Stimulated activated CD4-positive, alpha-beta T cell treated with anti-CD3 and anti-CD28 coated beads, Interleukin-4, amount 100 ng/mL, for 24 hours (primary cell): ENCODE measurements around the gene USP7.
"Not testable (repeated sequence)": the region's sequence is repeated elsewhere in the genome, so short reads cannot be mapped to it uniquely, and the experiment has no call there.

Experiments
- DNase-seq: peaks from one replicate; pipeline ENCODE4 v3.0.0-alpha.2; 2020

USP7 gene

DNA sequence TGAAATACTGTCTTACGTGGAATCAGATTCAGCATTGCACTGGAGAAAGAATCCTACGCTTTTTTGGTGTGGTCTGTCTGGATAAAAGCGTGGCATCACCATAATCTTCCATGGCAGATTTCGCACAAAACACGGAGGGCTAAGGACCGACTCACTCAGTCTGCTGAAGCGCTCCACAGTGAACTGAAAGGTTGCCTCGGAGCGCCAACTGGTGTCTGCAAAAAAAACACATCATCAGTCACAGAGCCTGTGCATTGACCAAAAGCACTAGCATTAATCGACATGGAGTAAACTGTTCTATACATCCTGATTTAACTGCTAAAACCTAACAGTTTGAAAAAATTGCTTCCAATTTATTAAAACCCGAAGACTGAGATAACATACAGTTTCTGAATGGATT, 40.5 kb downstream of the USP7 start:
- no peak for DNase-seq

- DNase-seq = no peak
Measured at GRCh38 chr16:8921347-8921984, 42.2 kb downstream of the USP7 start.

DNA sequence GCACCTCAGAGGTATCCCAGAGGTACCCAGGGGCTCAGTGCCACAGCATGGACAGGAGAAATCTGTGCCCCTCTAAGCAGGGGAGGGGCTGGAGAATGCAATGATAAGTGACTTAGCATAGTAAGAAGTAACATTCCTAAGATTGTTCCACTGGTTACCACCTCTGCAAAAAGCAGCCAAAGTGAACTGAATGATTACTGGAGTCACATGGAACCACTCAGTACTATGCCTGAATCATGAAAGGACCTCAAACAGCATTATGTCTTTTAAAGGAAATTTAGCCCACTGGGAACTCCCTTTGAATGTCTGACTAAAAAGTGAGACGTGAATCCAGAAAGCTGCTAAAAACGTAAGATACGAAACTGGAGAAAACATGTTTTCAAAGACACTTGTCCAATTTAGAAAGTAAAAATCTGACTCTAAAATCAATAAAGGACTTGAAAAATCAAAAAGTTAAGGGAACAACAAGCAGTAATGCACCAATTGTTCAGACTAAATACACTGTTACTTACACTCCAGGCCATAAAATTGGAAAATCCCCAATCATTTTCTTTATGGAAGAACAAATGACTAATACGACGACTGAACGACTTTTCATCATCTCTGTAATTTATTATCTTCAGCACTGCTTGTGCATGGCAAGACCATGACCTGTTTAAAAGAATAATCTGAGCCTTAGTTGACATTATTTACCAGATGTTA, 42.9 kb downstream of the USP7 start:
- DNase-seq = no peak

DNA sequence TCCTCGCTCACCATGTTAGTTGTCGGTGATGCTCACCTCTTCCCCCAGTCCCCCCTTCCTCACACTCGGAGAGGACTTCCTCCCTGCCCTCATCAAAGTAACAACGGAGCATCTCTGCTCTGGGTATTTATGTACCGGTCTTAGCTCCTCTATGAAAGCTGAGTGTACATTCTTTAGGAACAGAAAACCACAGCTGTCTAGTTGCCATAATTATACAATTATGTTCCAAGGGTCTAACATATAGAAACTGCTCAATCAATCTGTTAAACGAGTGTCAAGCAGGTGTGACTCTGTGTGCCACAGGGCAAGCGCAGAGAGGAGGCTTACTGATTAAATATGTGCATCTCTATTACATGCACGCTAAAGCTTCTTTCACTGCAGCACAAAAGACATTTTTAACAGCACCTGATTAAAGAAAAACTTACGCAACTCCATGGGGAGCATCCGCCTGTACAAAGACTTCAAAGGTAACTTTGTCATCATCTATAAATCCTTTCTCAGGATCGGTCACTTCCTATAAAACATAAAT, 43.7 kb downstream of the USP7 start:
- no peak for DNase-seq

GRCh38 chr16:8919089-8919933, 44.4 kb downstream of the USP7 start:
- DNase-seq = no peak

GRCh38 chr16:8917336-8917735, 46.4 kb downstream of the USP7 start:
- DNase-seq = not testable (repeated sequence)

DNA sequence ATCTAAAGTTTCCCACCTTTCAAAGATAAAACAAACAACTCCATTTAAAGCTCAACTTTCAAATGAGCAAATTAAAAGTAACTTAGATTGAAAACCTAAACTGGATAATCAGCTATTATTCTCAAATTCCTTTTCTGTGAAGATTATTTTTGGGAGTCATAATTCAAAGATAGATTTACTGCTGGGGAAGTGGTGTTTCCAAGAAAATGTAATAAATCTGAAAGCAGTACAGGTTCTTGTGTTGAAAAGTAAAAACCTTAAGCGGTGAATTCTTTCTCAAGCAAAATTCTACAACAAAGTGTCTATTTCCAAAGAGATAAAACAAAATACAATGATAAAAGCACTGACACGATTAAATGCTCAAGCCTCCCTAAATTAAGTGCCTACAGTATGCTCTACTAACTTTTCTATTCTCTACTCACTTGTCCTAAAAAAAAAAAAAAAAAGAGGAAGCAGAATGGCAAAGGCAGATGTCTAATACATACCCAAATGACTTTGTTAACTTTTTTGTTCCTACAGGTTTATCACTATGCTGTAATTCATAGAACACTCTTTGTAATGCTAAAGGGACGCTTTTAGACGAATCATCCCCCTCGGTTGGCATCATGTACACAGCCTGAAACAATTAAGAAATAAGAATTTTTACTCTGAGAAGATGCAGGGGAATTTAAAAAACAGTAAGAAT, 47.0 kb downstream of the USP7 start:
- DNase-seq = no peak

DNA sequence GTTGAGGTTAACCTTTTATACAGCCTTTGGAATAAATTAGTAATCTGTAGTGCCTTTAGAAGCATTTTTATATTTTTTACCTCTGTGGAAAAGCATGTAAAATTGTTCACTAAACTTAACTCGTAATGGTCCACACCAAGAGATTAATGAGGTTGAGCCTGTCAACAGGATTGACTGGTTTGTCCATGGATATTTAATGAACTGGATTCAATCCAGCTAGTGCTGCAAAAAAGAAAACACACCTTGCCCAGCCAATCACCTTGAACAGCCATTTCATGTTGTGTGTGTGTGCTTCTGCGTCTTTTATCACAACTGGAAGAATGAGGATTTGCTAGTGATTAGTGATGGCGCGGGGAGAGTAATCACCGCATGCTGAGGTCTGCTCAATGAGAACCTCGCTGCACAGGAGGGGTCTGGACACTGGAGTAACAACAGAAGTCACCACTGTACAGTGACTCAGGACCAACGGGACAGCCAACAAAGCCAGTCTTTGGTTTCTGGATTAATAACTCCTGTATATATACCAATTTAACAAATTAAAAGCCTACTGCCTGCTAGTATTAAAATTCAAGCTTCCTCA, 47.9 kb downstream of the USP7 start:
- DNase-seq = no peak

GRCh38 chr16:8914098-8914497, 49.6 kb downstream of the USP7 start:
- DNase-seq = no peak

GRCh38 chr16:8912793-8913192, 50.9 kb downstream of the USP7 start:
- no peak for DNase-seq

- no peak for DNase-seq
Measured at GRCh38 chr16:8910811-8911210, 52.9 kb downstream of the USP7 start.

- no peak for DNase-seq
Measured at GRCh38 chr16:8908810-8909468, 54.8 kb downstream of the USP7 start.

- no peak for DNase-seq
Measured at GRCh38 chr16:8907096-8907495, 56.6 kb downstream of the USP7 start.

DNA sequence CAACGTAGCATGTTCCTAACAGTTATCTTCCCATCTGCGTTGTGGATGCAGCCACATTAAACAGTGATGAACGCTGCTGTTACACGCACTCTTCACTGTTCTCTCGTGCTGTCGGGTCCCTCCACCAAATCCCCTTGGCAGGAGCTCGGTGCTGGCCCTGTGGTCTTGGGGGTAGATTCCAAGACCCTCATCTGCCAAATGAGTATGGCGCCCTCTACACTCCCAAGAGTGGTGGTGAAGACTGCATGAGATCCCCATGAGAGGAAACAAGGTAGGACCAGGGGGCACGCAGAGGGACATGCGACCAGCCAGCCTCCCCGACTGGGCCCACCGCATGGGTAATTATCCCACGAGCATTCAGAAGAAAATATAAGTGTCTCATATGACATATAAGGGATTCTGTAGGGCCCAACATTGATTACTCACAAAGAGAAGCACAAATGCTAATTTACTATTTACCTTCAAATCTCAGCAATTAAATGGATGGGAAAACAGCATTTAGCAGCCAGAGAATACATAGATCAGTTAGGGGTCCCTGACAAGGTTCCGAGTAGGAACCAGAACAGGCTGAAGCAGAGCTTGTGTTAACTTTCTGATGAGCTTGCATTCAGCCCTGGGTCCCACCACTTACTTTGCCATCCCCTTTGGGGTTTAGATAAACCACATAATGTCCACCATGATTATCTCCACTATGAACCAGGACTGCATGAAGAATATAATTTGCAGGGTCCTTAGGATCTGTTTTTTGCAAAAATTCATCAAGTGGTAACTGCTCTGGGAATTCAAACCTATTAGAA, 57.7 kb downstream of the USP7 start:
- no peak for DNase-seq

DNA sequence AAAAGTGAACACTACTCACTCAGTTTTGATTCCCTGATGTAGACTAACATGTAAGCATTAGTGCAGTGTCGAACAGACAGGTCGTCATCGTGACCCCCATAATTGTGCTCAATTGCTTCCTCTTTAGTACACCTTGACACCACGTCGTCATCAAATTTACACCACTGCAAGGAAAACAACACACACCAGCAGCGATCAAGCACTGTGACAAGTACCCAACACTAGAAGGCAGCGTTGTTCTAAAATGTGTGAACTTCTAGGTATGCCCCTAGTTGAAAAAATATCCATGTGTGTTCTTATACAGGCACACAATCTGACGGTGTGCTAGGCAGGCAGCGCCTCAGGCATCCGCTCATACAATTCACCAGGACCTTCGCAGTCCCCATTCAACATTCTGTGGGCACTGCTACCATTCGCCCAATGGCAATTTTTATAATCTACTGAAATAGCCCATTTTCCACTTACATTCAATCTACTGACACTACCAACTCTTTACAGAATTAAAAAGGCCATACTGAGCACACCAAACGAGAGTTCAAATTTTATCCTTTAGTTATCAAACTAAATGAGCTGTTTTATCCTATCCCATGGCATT, 58.4 kb downstream of the USP7 start:
- DNase-seq = peak; percentile 14

GRCh38 chr16:8904018-8904430, 59.7 kb downstream of the USP7 start:
- no peak for DNase-seq

DNA sequence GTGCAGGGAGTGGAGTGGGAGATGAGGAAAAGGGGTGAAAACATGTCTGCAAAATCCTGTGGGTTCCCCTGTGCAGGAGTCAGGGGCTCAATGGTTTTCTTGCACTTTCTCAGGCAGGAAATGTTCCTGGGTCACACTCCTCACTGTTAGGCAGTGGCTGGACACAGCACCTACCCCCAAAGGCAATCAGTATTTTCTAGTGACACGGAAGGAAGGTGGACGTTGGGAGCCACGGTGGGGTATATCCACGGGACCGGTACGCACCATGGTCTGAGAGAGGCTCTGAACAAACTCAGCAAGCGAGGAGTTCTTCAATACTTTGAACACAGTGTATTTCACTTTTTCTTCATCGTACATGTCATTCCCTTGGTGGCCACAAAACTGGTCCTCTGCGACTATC, 60.7 kb downstream of the USP7 start:
- DNase-seq = no peak

DNA sequence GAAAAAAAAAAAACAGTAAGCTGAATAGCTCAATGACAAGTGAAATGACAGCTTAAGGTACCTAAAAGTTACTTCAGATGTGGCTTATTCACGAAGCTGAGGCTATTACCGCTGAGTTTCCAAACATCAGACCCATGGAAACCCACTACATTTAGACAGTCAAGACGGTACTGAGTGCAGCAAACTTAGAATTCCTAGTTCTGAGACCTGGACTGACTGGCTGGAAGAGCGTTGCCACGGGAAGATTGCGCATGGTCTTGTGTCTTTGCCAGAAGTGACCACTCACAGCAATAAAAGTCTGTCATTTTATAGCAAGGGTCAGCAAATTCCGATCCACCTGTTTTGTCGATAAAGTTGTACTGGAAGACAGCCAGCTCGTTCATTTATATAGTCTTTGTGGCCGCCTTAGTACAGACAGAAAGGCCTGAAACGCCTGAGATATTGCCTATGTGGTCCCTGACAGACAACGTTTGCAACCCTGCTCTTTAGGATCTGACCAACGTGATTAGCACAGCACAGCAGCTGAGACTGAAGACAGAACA, 62.3 kb downstream of the USP7 start:
- no peak for DNase-seq

DNA sequence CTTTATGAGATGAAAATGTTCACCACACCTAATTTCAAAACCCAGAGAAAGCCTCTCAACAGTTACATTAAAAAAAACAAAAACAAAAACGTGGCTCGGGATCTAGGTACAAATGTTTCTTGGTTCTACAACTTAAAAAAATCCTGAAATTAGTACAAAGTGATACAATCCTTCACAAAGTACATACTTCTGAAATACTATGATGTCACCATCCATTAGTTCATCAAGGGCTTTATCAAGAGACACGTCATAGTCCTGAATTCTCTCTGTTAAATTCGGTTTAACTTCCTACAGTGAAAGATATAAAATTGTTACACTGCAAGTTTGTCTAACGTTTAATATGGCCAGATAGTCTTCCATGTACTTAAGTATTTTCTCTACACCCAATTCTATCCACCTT, 63.4 kb downstream of the USP7 start:
- DNase-seq = no peak

GRCh38 chr16:8899709-8900317, 63.9 kb downstream of the USP7 start:
- DNase-seq = no peak
